ENCODE measurements around the gene SLC39A11.

DNA sequence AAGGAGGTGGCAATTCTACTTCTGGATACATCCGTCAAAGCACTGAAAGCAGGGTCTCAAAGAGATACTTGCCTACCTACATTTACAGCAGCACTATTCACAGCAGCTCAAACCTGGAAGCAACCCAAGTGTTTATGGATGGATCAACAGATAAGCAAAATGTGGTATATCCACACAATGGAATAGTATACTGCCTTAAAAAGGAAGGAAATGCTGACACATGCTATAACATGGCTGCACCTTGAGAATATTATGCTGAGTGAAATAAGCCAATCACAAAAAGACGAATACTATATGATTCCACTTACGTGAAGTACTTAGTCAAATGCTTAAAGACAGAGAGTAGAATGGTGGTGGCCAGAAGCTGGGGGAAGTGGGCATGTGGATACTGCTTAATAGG is 336.2 kb downstream of the SLC39A11 start:
- TF ChIP-seq, protein P1, sequence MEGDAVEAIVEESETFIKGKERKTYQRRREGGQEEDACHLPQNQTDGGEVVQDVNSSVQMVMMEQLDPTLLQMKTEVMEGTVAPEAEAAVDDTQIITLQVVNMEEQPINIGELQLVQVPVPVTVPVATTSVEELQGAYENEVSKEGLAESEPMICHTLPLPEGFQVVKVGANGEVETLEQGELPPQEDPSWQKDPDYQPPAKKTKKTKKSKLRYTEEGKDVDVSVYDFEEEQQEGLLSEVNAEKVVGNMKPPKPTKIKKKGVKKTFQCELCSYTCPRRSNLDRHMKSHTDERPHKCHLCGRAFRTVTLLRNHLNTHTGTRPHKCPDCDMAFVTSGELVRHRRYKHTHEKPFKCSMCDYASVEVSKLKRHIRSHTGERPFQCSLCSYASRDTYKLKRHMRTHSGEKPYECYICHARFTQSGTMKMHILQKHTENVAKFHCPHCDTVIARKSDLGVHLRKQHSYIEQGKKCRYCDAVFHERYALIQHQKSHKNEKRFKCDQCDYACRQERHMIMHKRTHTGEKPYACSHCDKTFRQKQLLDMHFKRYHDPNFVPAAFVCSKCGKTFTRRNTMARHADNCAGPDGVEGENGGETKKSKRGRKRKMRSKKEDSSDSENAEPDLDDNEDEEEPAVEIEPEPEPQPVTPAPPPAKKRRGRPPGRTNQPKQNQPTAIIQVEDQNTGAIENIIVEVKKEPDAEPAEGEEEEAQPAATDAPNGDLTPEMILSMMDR (conservative IDR thresholded peaks at IDR 0.05 in 1 of 2, IDR thresholded peaks at IDR 0.05 in 1 of 2; ENCODE audit: low read depth in 1 of 2, low read length in 2 of 2) = no peak
- no peak for TF ChIP-seq EZH2 (IDR thresholded peaks at IDR 0.05; ENCODE audit: low read length, missing control alignments)

Measured in fibroblast of lung (primary cell).